ENCODE data around the gene POLRMT. TPM values are rescaled to one million over a fixed set of nuclear protein-coding genes. Genes with fewer than 3 reads are reported as not detected.

The POLRMT gene
- total RNA-seq, 1 donor from 2014 or later = 26.8 TPM

GRCh38 chr19:571566-571974 is 61.8 kb downstream of the POLRMT start:
- intact Hi-C loops (cut with DNase I) = loop anchor here (5.0 kb wide), 2 partner anchors 61 to 226 kb away; partner anchors contain the start of genes POLRMT and PTBP1
- peaks cover 11 to 39% of the 10 kb centered on the region in 2 donors for H3K4me1 ChIP-seq
- H3K27ac ChIP-seq = peak overlapping the region; percentile 52 to 65
- no peak for DNase-seq (ENCODE audit: low spot score in 2 of 2)
- no peaks in the 10 kb centered on the region for H3K9me3 ChIP-seq
- H3K4me3 ChIP-seq = peak overlapping the region; percentile 72 to 100
- H3K36me3 ChIP-seq = no peaks in the 10 kb centered on the region
- no peak for TF ChIP-seq CTCF (IDR thresholded peaks at IDR 0.05)
- H3K27me3 ChIP-seq = no peaks in the 10 kb centered on the region

GRCh38 chr19:570937-571565 is 62.3 kb downstream of the POLRMT start:
- intact Hi-C loops (cut with DNase I) = loop anchor here (5.0 kb wide), 2 partner anchors 61 to 226 kb away; partner anchors contain the start of genes POLRMT and PTBP1
- H3K27me3 ChIP-seq = no peaks in the 10 kb centered on the region
- no peak for DNase-seq (ENCODE audit: low spot score in 2 of 2)
- H3K4me1 ChIP-seq = peaks cover 9 to 34% of the 10 kb centered on the region in 2 donors
- H3K36me3 ChIP-seq = no peaks in the 10 kb centered on the region
- TF ChIP-seq CTCF (IDR thresholded peaks at IDR 0.05) = no peak
- H3K9me3 ChIP-seq = no peaks in the 10 kb centered on the region
- H3K27ac ChIP-seq = peak overlapping the region in 1 of 2 donors; percentile 65
- peak overlapping the region; percentile 72 to 100 for H3K4me3 ChIP-seq

- intact Hi-C loops (cut with DNase I) = loop anchor here (5.0 kb wide), 2 partner anchors 62 to 227 kb away; partner anchors contain the start of genes POLRMT and PTBP1
- Histone ChIP-seq H3K4me3 (no peak overlapping the region), H3K27ac (no peak overlapping the region), H3K27me3 (no peaks in the 10 kb centered on the region), H3K4me1 (peaks cover 3 to 26% of the 10 kb centered on the region in 2 donors), H3K9me3 (no peaks in the 10 kb centered on the region), H3K36me3 (no peaks in the 10 kb centered on the region)
- TF ChIP-seq CTCF (IDR thresholded peaks at IDR 0.05) = no peak
- no peak for DNase-seq (ENCODE audit: low spot score in 2 of 2)
Measured at GRCh38 chr19:570251-570686, 63.1 kb downstream of the POLRMT start.

GRCh38 chr19:567296-567900 is 65.9 kb downstream of the POLRMT start:
- no peak overlapping the region for H3K27ac ChIP-seq

More at GRCh38 chr19:567296-567900, 65.9 kb downstream of the POLRMT start:
- Histone ChIP-seq H3K27me3 (no peaks in the 10 kb centered on the region), H3K4me3 (no peak overlapping the region), H3K36me3 (no peaks in the 10 kb centered on the region), H3K9me3 (no peaks in the 10 kb centered on the region), H3K4me1 (peaks cover 0 to 9% of the 10 kb centered on the region in 2 donors)
- intact Hi-C loops (cut with DNase I) = no loop called here
- DNase-seq (ENCODE audit: low spot score in 2 of 2) = no peak
- TF ChIP-seq CTCF (IDR thresholded peaks at IDR 0.05) = no peak

Other genes starting within 250 kb of the POLRMT start
- gene C2CD4C, start 224.4 kb downstream of the POLRMT start, total RNA-seq = 5.7 TPM
- 51.2 TPM for gene SHC2, start 172.5 kb downstream of the POLRMT start, total RNA-seq
- not detected for gene MADCAM1, start 137.1 kb downstream of the POLRMT start, total RNA-seq
- 89.2 TPM for gene TPGS1, start 126.0 kb downstream of the POLRMT start, total RNA-seq
- gene CDC34, start 101.8 kb downstream of the POLRMT start, total RNA-seq = 124 TPM
- not detected for gene GZMM, start 89.5 kb downstream of the POLRMT start, total RNA-seq
- 647 TPM for gene BSG, start 60.9 kb downstream of the POLRMT start, total RNA-seq
- gene HCN2, start 43.7 kb downstream of the POLRMT start, total RNA-seq = not detected
- gene FGF22, start 6.3 kb upstream of the POLRMT start, total RNA-seq = not detected
- 39.0 TPM for gene RNF126, start 29.7 kb upstream of the POLRMT start, total RNA-seq
- gene FSTL3, start 42.9 kb upstream of the POLRMT start, total RNA-seq = 541 TPM
- not detected for gene PRSS57, start 61.9 kb upstream of the POLRMT start, total RNA-seq
- 107 TPM for gene PALM, start 75.4 kb upstream of the POLRMT start, total RNA-seq
- gene MISP, start 117.6 kb upstream of the POLRMT start, total RNA-seq = not detected
- gene PTBP1, start 163.9 kb upstream of the POLRMT start, total RNA-seq = 210 TPM
- gene PLPPR3, start 188.4 kb upstream of the POLRMT start, total RNA-seq = not detected
- not detected for gene AZU1, start 194.3 kb upstream of the POLRMT start, total RNA-seq
- not detected for gene PRTN3, start 207.5 kb upstream of the POLRMT start, total RNA-seq
- not detected for gene ELANE, start 218.8 kb upstream of the POLRMT start, total RNA-seq
- gene CFD, start 226.1 kb upstream of the POLRMT start, total RNA-seq = 1,680 TPM